ENCODE results near the gene SLC35E1.
A peak's percentile ranks its signal among the peaks of the same experiment; 100 is the strongest.

Gene SLC35E1

DNA sequence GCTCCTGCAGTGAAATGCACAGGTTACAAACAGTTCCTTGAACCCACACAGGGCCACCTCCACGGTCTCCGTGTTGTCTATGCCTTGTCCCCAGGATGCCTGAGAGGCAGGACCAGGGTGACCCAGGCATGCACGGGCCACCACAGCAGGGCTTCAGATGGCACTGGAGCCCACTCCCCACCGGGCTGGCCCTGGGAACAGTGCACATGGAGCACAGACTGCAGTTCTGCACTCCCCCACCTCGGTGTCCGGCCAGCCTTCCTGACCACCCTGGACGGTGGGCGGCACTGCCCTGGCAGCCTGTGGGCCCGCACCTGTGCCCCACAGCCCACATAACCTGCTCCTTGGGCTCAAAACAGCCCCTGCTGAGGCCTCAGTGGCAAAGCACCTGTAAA, 14.3 kb upstream of the SLC35E1 start:
- H3K4me3 ChIP-seq (ENCODE audit: low read depth, low read length, poor library complexity, severe bottlenecking) = peak overlapping the region; percentile 72

GRCh38 chr19:16585808-16586476, 13.7 kb upstream of the SLC35E1 start:
- Histone ChIP-seq H3F3A (ENCODE audit: insufficient read depth, low read length) (no peaks in the 10 kb centered on the region; the same call in 1 of the 2 replicates), H3K79me2 (ENCODE audit: insufficient read depth, low read length) (peaks cover 31% of the 10 kb centered on the region), H3K4me1 (ENCODE audit: insufficient read depth, low read length, severe bottlenecking) (peaks cover 98% of the 10 kb centered on the region), H4K20me1 (ENCODE audit: insufficient read depth, low read length) (no peaks in the 10 kb centered on the region), H3K4me3 (ENCODE audit: low read depth, low read length, poor library complexity, severe bottlenecking) (peak overlapping the region; percentile 72), H3K9ac (ENCODE audit: low read length) (peak overlapping the region; percentile 92), H3K36me3 (ENCODE audit: insufficient read depth, low read length) (peaks cover under 1% of the 10 kb centered on the region; the same call in 1 of the 2 replicates), H3K27ac (ENCODE audit: low read depth, low read length, poor library complexity, severe bottlenecking) (peak overlapping the region; percentile 100), H3K9me3 (ENCODE audit: low read length) (no peaks in the 10 kb centered on the region), H3K9me2 (ENCODE audit: low read depth, low read length) (no peaks in the 10 kb centered on the region), H3K27me3 (ENCODE audit: insufficient read depth, low read length) (no peaks in the 10 kb centered on the region), H3K4me2 (ENCODE audit: low read length) (peak overlapping the region; percentile 72), H2AFZ (ENCODE audit: low read length) (no peak overlapping the region)
- TF ChIP-seq, protein P1, sequence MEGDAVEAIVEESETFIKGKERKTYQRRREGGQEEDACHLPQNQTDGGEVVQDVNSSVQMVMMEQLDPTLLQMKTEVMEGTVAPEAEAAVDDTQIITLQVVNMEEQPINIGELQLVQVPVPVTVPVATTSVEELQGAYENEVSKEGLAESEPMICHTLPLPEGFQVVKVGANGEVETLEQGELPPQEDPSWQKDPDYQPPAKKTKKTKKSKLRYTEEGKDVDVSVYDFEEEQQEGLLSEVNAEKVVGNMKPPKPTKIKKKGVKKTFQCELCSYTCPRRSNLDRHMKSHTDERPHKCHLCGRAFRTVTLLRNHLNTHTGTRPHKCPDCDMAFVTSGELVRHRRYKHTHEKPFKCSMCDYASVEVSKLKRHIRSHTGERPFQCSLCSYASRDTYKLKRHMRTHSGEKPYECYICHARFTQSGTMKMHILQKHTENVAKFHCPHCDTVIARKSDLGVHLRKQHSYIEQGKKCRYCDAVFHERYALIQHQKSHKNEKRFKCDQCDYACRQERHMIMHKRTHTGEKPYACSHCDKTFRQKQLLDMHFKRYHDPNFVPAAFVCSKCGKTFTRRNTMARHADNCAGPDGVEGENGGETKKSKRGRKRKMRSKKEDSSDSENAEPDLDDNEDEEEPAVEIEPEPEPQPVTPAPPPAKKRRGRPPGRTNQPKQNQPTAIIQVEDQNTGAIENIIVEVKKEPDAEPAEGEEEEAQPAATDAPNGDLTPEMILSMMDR (IDR thresholded peaks at IDR 0.05; ENCODE audit: low read length) = no peak
- no peak for TF ChIP-seq EZH2 (IDR thresholded peaks at IDR 0.05; ENCODE audit: borderline replicate concordance, low read length)

More for the DNA sequence above, 14.3 kb upstream of the SLC35E1 start:
- no peaks in the 10 kb centered on the region for H3K9me3 ChIP-seq (ENCODE audit: low read length)
- peak overlapping the region; percentile 72 for H3K4me2 ChIP-seq (ENCODE audit: low read length)
- no peaks in the 10 kb centered on the region for H4K20me1 ChIP-seq (ENCODE audit: insufficient read depth, low read length)
- peak overlapping the region; percentile 100 for H3K27ac ChIP-seq (ENCODE audit: low read depth, low read length, poor library complexity, severe bottlenecking)
- no peak overlapping the region for H2AFZ ChIP-seq (ENCODE audit: low read length)
- H3K79me2 ChIP-seq (ENCODE audit: insufficient read depth, low read length) = peaks cover 26% of the 10 kb centered on the region
- peak overlapping the region; percentile 92 for H3K9ac ChIP-seq (ENCODE audit: low read length)
- no peaks in the 10 kb centered on the region; the same call in 1 of the 2 replicates for H3F3A ChIP-seq (ENCODE audit: insufficient read depth, low read length)
- peaks cover 99% of the 10 kb centered on the region for H3K4me1 ChIP-seq (ENCODE audit: insufficient read depth, low read length, severe bottlenecking)
- no peaks in the 10 kb centered on the region for H3K36me3 ChIP-seq (ENCODE audit: insufficient read depth, low read length)
- no peaks in the 10 kb centered on the region for H3K9me2 ChIP-seq (ENCODE audit: low read depth, low read length)
- no peaks in the 10 kb centered on the region for H3K27me3 ChIP-seq (ENCODE audit: insufficient read depth, low read length)
- TF ChIP-seq EZH2 (IDR thresholded peaks at IDR 0.05; ENCODE audit: borderline replicate concordance, low read length) = no peak
- TF ChIP-seq, protein P1 (IDR thresholded peaks at IDR 0.05; ENCODE audit: low read length) = no peak

GRCh38 chr19:16585094-16585801, 13.0 kb upstream of the SLC35E1 start:
- peaks cover 37% of the 10 kb centered on the region for H3K79me2 ChIP-seq (ENCODE audit: insufficient read depth, low read length)
- peaks cover 5% of the 10 kb centered on the region; the same call in 1 of the 2 replicates for H3K36me3 ChIP-seq (ENCODE audit: insufficient read depth, low read length)
- peaks cover 92% of the 10 kb centered on the region for H3K4me1 ChIP-seq (ENCODE audit: insufficient read depth, low read length, severe bottlenecking)
- no peaks in the 10 kb centered on the region; the same call in 1 of the 2 replicates for H3F3A ChIP-seq (ENCODE audit: insufficient read depth, low read length)
- H3K9me2 ChIP-seq (ENCODE audit: low read depth, low read length) = no peaks in the 10 kb centered on the region
- peak overlapping the region; percentile 92 for H3K9ac ChIP-seq (ENCODE audit: low read length)
- peak overlapping the region; percentile 72 for H3K4me2 ChIP-seq (ENCODE audit: low read length)
- TF ChIP-seq, protein P1 (IDR thresholded peaks at IDR 0.05; ENCODE audit: low read length) = no peak
- no peak for TF ChIP-seq EZH2 (IDR thresholded peaks at IDR 0.05; ENCODE audit: borderline replicate concordance, low read length)
- H2AFZ ChIP-seq (ENCODE audit: low read length) = no peak overlapping the region
- H3K27me3 ChIP-seq (ENCODE audit: insufficient read depth, low read length) = no peaks in the 10 kb centered on the region
- H3K27ac ChIP-seq (ENCODE audit: low read depth, low read length, poor library complexity, severe bottlenecking) = peak overlapping the region; percentile 100
- H3K9me3 ChIP-seq (ENCODE audit: low read length) = no peaks in the 10 kb centered on the region
- no peaks in the 10 kb centered on the region for H4K20me1 ChIP-seq (ENCODE audit: insufficient read depth, low read length)
- peak overlapping the region; percentile 72 for H3K4me3 ChIP-seq (ENCODE audit: low read depth, low read length, poor library complexity, severe bottlenecking)

All from OCI-LY1 (cell line).